Neutrophil (primary cell): ENCODE measurements around the gene TIMM21.
A peak's percentile ranks its signal among the peaks of the same experiment; 100 is the strongest.

Experiments
- H3K27ac ChIP-seq: fragments of 200-600 bp; sonication (generic); 2 replicates; pipeline ENCODE4 v1.5.1; 2016; ENCODE audit warnings: mild to moderate bottlenecking, moderate library complexity
- H3K27me3 ChIP-seq: fragments of 200-600 bp; sonication (generic); 2 replicates; pipeline ENCODE4 v1.6.0; 2016; ENCODE audit warnings: mild to moderate bottlenecking
- H3K36me3 ChIP-seq: fragments of 200-600 bp; sonication (generic); 2 replicates; pipeline ENCODE4 v1.5.1; 2017
- H3K4me1 ChIP-seq, 2 experiments: fragments of 200-600 bp in 1 of 2; sonication (generic) in 1 of 2; 1 replicate in 1 of 2; 2 replicates in 1 of 2; pipeline versions ENCODE4 v1.5.1 to v1.6.1; 2013 to 2016; ENCODE audit warnings: low read depth in 1 of 2, low read length in 1 of 2, mild to moderate bottlenecking in 1 of 2, moderate library complexity in 1 of 2; ENCODE audit not compliant: control insufficient read depth in 1 of 2, insufficient read depth in 1 of 2
- H3K4me3 ChIP-seq, 2 experiments: fragments of 200-600 bp in 1 of 2; sonication (generic) in 1 of 2; 1 replicate in 1 of 2; 2 replicates in 1 of 2; pipeline ENCODE4 v1.5.1; 2013 to 2016; ENCODE audit warnings: low read depth in 1 of 2, low read length in 1 of 2, mild to moderate bottlenecking in 1 of 2, moderate library complexity in 1 of 2
- H3K9me3 ChIP-seq: fragments of 200-600 bp; sonication (generic); 2 replicates; pipeline ENCODE4 v1.5.1; 2016
- CTCF ChIP-seq: fragments of 200-600 bp; sonication (generic); IDR thresholded peaks from 2 replicates; pipeline ENCODE4 v1.5.1; 2016; ENCODE audit warnings: antibody characterized with exemption

Gene TIMM21

GRCh38 chr18:74186661-74187060, 38.3 kb downstream of the TIMM21 start:
- Histone ChIP-seq H3K27ac (no peak overlapping the region), H3K27me3 (peaks cover 10% of the 10 kb centered on the region), H3K9me3 (no peaks in the 10 kb centered on the region), H3K4me1 (peaks cover 0 to 18% of the 10 kb centered on the region in 2 experiments), H3K36me3 (no peaks in the 10 kb centered on the region), H3K4me3 (no peak overlapping the region)
- TF ChIP-seq CTCF = no peak

- no peak for TF ChIP-seq CTCF
These were observed 41.8 kb downstream of the TIMM21 start for GRCh38 chr18:74190086-74190485.

GRCh38 chr18:74191577-74191976, 43.3 kb downstream of the TIMM21 start:
- Histone ChIP-seq H3K9me3 (no peaks in the 10 kb centered on the region), H3K27ac (no peak overlapping the region), H3K36me3 (no peaks in the 10 kb centered on the region), H3K27me3 (peaks cover 11% of the 10 kb centered on the region), H3K4me3 (no peak overlapping the region), H3K4me1 (peaks cover 0 to 4% of the 10 kb centered on the region in 2 experiments)
- no peak for TF ChIP-seq CTCF

More at GRCh38 chr18:74190086-74190485, 41.8 kb downstream of the TIMM21 start:
- Histone ChIP-seq H3K4me1 (peaks cover 0 to 5% of the 10 kb centered on the region in 2 experiments), H3K4me3 (no peak overlapping the region), H3K27me3 (peaks cover 11% of the 10 kb centered on the region), H3K9me3 (no peaks in the 10 kb centered on the region), H3K27ac (no peak overlapping the region), H3K36me3 (no peaks in the 10 kb centered on the region)

- TF ChIP-seq CTCF = no peak
- no peaks in the 10 kb centered on the region for H3K36me3 ChIP-seq
- H3K9me3 ChIP-seq = no peaks in the 10 kb centered on the region
- no peak overlapping the region for H3K27ac ChIP-seq
- H3K4me1 ChIP-seq = peaks cover 0 to 4% of the 10 kb centered on the region in 2 experiments
- H3K27me3 ChIP-seq = peaks cover 11% of the 10 kb centered on the region
- no peak overlapping the region for H3K4me3 ChIP-seq
These were observed 46.4 kb downstream of the TIMM21 start for GRCh38 chr18:74194691-74195090.

GRCh38 chr18:74196220-74197119, 48.1 kb downstream of the TIMM21 start:
- Histone ChIP-seq H3K4me3 (no peak overlapping the region), H3K27ac (no peak overlapping the region), H3K9me3 (no peaks in the 10 kb centered on the region), H3K27me3 (peaks cover 11% of the 10 kb centered on the region), H3K36me3 (no peaks in the 10 kb centered on the region), H3K4me1 (peaks cover 0 to 4% of the 10 kb centered on the region in 2 experiments)
- peak; percentile 91 for TF ChIP-seq CTCF
